ENCODE results near the gene UNC5A. TPM values are rescaled to one million over a fixed set of nuclear protein-coding genes. Genes with fewer than 3 reads are reported as not detected.

UNC5A gene
- total RNA-seq, 1 experiment from 2014 or later = 3.1 TPM

DNA sequence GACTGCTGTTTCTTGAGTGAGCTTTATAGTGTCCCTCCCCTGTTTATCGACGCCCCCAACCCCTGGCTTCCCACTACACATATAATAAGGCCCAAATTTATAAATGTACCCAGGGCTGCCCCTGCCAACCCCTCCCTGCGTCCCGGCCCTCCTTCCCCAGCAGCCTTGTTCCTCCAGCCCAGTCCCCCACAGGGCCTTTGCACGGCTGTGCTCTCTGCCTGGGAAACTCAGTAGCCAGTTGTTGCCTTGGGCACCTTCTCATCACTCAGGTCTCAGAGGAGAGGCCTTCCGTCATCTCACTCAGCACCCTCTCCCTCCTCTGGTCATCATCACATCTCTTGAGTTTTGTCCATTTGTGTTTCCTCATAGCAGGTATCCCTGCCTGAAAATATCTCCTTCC, 15.8 kb upstream of the UNC5A start:
- H4K20me1 ChIP-seq (ENCODE audit: insufficient read depth) = no peaks in the 10 kb centered on the region
- CTCF ChIA-PET = no interaction called here
- H3K9me2 ChIP-seq (ENCODE audit: insufficient read depth) = no peaks in the 10 kb centered on the region
- H3K36me3 ChIP-seq (ENCODE audit: low read depth) = no peaks in the 10 kb centered on the region
- no peak for DNase-seq
- intact Hi-C loops (cut with micrococcal nuclease; ENCODE audit: unreplicated experiment) = no loop called here
- no peaks in the 10 kb centered on the region for H3K9me3 ChIP-seq (ENCODE audit: insufficient read depth, low read depth)
- H3K79me2 ChIP-seq (ENCODE audit: low read depth) = no peaks in the 10 kb centered on the region
- peaks cover 20% of the 10 kb centered on the region for H3K4me1 ChIP-seq (replicated peaks; ENCODE audit: insufficient read depth)
- H3K4me2 ChIP-seq = no peak overlapping the region
- no TSS peak for BruUV-seq (replicated peaks)
- H3K27ac ChIP-seq = no peak overlapping the region
- H2AFZ ChIP-seq = no peak overlapping the region
- no peaks in the 10 kb centered on the region for H3K27me3 ChIP-seq (ENCODE audit: insufficient read depth, low read depth)
- no peak for TF ChIP-seq EZH2 (IDR thresholded peaks at IDR 0.05; ENCODE audit: low read depth)
- TF ChIP-seq, protein P1, sequence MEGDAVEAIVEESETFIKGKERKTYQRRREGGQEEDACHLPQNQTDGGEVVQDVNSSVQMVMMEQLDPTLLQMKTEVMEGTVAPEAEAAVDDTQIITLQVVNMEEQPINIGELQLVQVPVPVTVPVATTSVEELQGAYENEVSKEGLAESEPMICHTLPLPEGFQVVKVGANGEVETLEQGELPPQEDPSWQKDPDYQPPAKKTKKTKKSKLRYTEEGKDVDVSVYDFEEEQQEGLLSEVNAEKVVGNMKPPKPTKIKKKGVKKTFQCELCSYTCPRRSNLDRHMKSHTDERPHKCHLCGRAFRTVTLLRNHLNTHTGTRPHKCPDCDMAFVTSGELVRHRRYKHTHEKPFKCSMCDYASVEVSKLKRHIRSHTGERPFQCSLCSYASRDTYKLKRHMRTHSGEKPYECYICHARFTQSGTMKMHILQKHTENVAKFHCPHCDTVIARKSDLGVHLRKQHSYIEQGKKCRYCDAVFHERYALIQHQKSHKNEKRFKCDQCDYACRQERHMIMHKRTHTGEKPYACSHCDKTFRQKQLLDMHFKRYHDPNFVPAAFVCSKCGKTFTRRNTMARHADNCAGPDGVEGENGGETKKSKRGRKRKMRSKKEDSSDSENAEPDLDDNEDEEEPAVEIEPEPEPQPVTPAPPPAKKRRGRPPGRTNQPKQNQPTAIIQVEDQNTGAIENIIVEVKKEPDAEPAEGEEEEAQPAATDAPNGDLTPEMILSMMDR (conservative IDR thresholded peaks at IDR 0.05) = no peak
- no peak overlapping the region for H3K4me3 ChIP-seq
- peaks cover 6% of the 10 kb centered on the region for H3F3A ChIP-seq (ENCODE audit: insufficient read depth, low read depth)
- POLR2A ChIA-PET (ENCODE audit: unreplicated experiment) = no interaction called here

DNA sequence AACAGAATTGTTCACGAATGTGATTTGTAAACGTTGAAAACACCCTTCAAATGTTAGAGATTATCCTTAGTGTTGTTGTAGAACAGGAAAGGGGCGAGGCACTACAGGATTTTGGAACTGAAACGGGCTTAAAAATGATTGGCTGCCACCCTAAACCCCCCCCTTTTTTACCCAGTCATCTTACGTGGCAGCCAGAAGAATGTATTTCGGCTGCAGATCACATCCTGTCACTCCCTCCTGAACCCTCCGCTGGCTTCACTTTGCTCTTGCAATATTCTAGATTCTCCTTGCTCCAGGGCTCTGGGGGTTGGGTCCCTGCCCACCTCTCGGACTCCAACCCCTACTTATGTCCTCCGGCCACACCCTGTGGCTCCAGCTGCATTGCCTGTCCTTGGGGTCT, 13.9 kb upstream of the UNC5A start:
- intact Hi-C loops (cut with micrococcal nuclease; ENCODE audit: unreplicated experiment) = no loop called here
- no peaks in the 10 kb centered on the region for H3K9me3 ChIP-seq (ENCODE audit: insufficient read depth, low read depth)
- no peak overlapping the region for H3K4me3 ChIP-seq
- POLR2A ChIA-PET (ENCODE audit: unreplicated experiment) = no interaction called here
- CTCF ChIA-PET = no interaction called here
- no peaks in the 10 kb centered on the region; the same call in 1 of the 2 replicates for H3F3A ChIP-seq (ENCODE audit: insufficient read depth, low read depth)
- H3K27ac ChIP-seq = no peak overlapping the region
- no peak for TF ChIP-seq EZH2 (IDR thresholded peaks at IDR 0.05; ENCODE audit: low read depth)
- TF ChIP-seq, protein P1 (conservative IDR thresholded peaks at IDR 0.05) = no peak
- H3K9me2 ChIP-seq (ENCODE audit: insufficient read depth) = no peaks in the 10 kb centered on the region
- BruUV-seq (replicated peaks) = no TSS peak
- no peaks in the 10 kb centered on the region for H3K79me2 ChIP-seq (ENCODE audit: low read depth)
- no peaks in the 10 kb centered on the region for H3K27me3 ChIP-seq (ENCODE audit: insufficient read depth, low read depth)
- no peak for DNase-seq
- peak overlapping the region; percentile 44 for H3K4me2 ChIP-seq
- no peak overlapping the region for H2AFZ ChIP-seq
- no peaks in the 10 kb centered on the region for H3K36me3 ChIP-seq (ENCODE audit: low read depth)
- H4K20me1 ChIP-seq (ENCODE audit: insufficient read depth) = no peaks in the 10 kb centered on the region
- peaks cover 6% of the 10 kb centered on the region; the same call in 1 of the 2 replicates for H3K4me1 ChIP-seq (replicated peaks; ENCODE audit: insufficient read depth)

DNA sequence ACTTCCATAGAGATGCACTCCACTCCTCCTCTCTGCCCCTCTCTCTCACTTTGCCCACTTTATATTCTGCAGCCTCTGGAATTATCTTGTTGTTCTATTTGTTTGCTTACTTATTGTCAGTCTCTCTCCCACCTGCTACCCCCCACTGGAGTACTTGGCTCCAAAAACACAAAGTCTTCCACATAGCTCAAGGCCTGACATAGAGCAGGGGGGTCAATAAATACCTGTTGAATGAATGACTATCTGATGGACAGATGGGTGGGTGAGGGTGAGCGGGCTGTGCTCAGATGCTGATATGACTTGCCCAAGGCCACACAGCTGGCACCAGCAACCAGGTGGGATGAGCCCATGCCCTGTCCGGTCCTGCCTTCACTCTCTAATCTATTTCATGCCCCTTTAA, 13.4 kb upstream of the UNC5A start:
- Histone ChIP-seq H3K36me3 (ENCODE audit: low read depth) (no peaks in the 10 kb centered on the region), H3K27ac (no peak overlapping the region), H4K20me1 (ENCODE audit: insufficient read depth) (no peaks in the 10 kb centered on the region), H3K79me2 (ENCODE audit: low read depth) (no peaks in the 10 kb centered on the region), H3K9me3 (ENCODE audit: insufficient read depth, low read depth) (no peaks in the 10 kb centered on the region), H3K4me3 (no peak overlapping the region), H3F3A (ENCODE audit: insufficient read depth, low read depth) (no peaks in the 10 kb centered on the region; the same call in 1 of the 2 replicates), H2AFZ (no peak overlapping the region), H3K4me1 (replicated peaks; ENCODE audit: insufficient read depth) (peaks cover 6% of the 10 kb centered on the region; the same call in 1 of the 2 replicates), H3K4me2 (no peak overlapping the region; the same call in 1 of the 2 replicates), H3K9me2 (ENCODE audit: insufficient read depth) (no peaks in the 10 kb centered on the region), H3K27me3 (ENCODE audit: insufficient read depth, low read depth) (0 out of 2 replicates have a peak, but pooled peaks cover 1% of the 10 kb centered on the region)
- no TSS peak for BruUV-seq (replicated peaks)
- intact Hi-C loops (cut with micrococcal nuclease; ENCODE audit: unreplicated experiment) = no loop called here
- ChIA-PET POLR2A (ENCODE audit: unreplicated experiment) (no interaction called here), CTCF (no interaction called here)
- TF ChIP-seq, protein P1 (conservative IDR thresholded peaks at IDR 0.05) = no peak
- no peak for TF ChIP-seq EZH2 (IDR thresholded peaks at IDR 0.05; ENCODE audit: low read depth)
- DNase-seq = no peak

Measured in PC-9 (cell line).